ENCODE data around the gene ELL.
A peak's percentile ranks its signal among the peaks of the same experiment; 100 is the strongest.
"Not testable (repeated sequence)": the region's sequence is repeated elsewhere in the genome, so short reads cannot be mapped to it uniquely, and the experiment has no call there.

Gene ELL

DNA sequence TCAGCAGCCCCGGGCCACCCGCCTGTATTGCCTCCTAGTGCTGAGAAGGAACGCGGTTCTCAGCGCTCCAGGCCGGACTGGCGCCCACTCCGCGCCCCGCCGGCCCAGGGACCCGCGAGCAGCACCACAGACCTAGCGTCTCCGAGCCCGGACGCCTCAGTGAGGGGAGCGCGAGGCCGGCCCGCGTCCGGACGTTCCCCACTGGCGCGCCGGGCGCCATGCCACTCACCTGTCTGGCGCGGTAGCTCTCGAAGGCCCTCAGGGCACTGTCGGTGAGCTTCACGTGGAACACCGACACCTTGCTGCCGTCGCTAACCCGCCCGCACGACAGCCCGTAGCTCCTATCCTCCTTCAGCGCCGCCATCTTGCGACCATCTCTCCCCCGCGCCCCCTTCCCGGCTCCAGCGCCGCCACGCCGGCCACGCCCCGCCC, at the start of gene ELL:
Gene ELL (minus strand): TSS at position 379 of the 432 bp plus-strand sequence. CDS start 15 bp downstream, at position 364.
- DNase-seq: no peak

- DNase-seq: no peak
Observed at GRCh38 chr19:18568367-18568766, 46.5 kb upstream of the ELL start.

- no peak for DNase-seq
Observed at GRCh38 chr19:18566953-18567352, 45.1 kb upstream of the ELL start.

GRCh38 chr19:18562086-18562485, 40.2 kb upstream of the ELL start:
- DNase-seq: peak; percentile 75

DNA sequence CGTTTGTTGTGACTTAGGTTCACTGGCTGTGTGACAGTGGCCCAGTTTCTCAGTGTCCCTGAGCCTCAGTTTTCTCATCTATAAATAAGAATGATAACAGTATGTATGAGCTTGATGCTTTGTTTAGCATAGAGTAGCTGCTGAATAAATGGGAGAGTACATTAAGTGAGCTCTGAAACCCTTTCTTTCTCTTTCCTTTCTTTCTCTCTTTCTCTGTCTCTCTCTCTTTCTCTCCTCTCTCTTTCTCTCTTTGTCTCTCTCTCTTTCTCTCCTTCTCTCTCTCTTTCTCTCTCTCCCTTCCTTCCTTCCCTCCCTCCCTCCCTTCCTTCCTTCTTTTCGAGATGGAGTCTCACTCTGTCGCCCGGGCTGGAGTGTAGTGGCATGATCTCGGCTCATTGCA, 37.8 kb upstream of the ELL start:
- no peak for DNase-seq

DNA sequence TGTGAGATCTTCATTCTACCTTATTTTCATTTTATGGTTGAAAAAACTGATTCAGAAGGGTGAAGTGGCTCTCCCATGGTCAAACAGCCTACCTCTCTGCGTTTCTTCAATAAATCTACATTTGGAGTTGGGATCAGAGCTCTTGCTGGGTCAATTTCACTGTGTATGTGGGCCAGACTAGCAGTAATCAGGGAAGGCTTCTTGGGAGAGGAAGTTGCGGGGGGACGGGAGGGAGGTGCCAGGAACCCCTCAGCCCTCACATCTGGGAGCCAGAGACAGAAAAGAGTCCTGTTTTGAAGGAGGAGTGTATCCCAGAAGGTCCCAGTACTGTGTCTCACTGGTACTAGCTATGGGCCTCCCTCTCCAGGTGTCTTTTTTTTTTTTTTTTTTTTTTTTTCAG, 36.7 kb upstream of the ELL start:
- no peak for DNase-seq

- DNase-seq: no peak
Observed at GRCh38 chr19:18558202-18558555, 36.3 kb upstream of the ELL start.

- peak; percentile 98 for DNase-seq
Observed at GRCh38 chr19:18557411-18558201, 35.7 kb upstream of the ELL start, which contains the start of gene KXD1. KXD1 (plus strand) TSS chr19:18557870; CDS start chr19:18562057, 4,187 bp downstream.

- DNase-seq: no peak
Observed at GRCh38 chr19:18551631-18552030, 29.8 kb upstream of the ELL start.

DNA sequence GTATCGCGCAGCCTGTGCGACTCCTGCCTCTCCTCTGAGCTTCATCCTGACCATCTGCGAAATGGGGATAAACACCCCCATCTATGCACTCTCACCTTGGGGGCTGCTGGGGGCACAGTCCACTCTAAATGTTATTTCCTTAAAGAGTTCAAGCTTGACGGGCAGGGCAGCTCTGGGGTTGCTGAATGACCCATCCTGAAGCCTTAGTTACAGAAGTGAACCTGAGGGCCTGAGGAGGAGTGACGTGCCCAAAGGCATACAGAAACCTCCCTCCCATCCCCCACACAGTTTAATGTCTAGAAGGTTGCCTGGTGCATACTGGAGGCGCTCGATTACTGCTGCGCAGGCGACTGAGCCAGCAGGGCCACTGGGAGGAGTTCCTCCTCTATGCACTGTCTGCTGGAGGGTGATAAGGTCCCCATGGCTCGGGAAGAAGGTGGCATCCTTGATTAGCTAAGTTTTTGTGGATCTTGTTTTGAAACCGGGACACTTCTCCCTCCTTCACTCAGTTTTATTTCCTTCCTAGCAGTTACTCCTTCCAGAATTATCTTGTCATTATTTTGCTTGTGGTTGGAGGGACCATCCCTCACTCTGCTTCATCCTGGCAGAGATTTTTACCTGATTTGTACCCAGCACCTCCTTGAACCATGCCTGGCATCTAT, 22.1 kb upstream of the ELL start:
- peak; percentile 55 for DNase-seq

GRCh38 chr19:18542941-18543813, 21.3 kb upstream of the ELL start, which contains the start of gene FKBP8:
FKBP8 (minus strand) TSS chr19:18543573; CDS start chr19:18541970, 1,603 bp downstream.
- DNase-seq: peak; percentile 96

- no peak for DNase-seq
Observed at GRCh38 chr19:18541992-18542940, 20.4 kb upstream of the ELL start.

GRCh38 chr19:18541258-18541991, 19.6 kb upstream of the ELL start:
- DNase-seq: no peak

GRCh38 chr19:18540200-18540599, 18.3 kb upstream of the ELL start:
- not testable (repeated sequence) for DNase-seq

GRCh38 chr19:18539372-18539771, 17.5 kb upstream of the ELL start:
- no peak for DNase-seq

DNA sequence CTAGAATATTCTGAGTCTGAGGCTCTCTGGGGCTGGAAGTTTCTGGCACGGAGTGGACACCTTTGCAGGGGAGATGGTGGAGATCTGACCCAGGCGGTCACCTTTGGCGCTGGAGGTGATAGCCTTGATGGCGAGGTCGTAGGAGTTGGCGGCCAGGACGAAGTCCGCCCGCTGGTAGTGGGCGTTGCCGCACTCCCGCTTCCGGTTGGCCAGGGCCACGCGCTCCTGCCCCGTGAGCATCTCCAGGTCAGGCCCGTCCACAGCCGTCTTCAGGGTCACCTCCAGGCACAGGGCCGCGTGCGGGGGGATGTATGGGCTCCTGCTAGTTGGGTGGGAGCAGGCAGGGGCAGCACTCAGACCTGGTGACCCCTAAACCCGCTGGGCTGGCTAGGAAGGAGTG, 16.2 kb upstream of the ELL start:
- DNase-seq: no peak

GRCh38 chr19:18537431-18537830, 15.6 kb upstream of the ELL start:
- DNase-seq: no peak

GRCh38 chr19:18536475-18536874, 14.6 kb upstream of the ELL start:
- no peak for DNase-seq

GRCh38 chr19:18533058-18533457, 11.2 kb upstream of the ELL start:
- DNase-seq: no peak

DNA sequence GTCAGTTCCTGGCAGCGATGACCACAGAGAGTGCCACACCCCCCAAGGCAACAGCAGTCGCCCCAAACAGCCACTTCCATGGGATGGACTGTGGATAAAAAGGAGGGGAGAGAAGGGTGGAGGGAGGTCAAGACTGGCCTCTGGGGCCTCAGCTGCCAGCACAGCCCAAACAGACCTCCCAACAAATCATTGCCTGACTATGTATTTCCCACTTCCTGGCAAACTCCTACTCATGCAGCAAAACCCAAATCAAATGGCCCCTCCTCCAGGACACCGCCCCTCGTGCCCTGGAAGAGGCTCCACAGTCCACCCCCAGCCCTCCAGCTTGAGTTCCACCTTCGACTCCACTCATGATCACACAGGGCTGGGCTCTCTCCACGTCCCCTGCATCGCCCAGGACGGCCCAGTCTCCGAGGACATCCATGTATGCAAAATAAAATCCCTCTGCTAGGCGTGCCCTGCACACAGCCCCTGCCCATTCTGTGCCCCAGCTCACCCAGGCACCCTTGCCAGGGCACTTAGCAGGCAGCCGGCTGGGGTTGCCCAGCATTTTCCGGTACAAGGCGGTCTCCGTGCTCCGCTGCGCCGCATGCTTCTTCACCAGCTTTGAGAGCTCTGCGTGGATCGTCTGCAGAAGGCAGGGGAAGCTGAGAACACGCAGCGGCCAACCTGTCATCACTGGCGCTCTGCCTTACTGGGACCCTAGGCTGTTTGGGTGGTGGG, 10.5 kb upstream of the ELL start:
- no peak for DNase-seq

GRCh38 chr19:18531485-18531884, 9.6 kb upstream of the ELL start:
- no peak for DNase-seq
